GM12891 (cell line): ENCODE results near the gene CCDC182.

Experiments
- POLR2A ChIP-seq: IDR thresholded peaks from 2 replicates; pipeline ENCODE4 v1.6.1; 2011; ENCODE audit warnings: low read depth, low read length, control low read depth
- POLR2AphosphoS5 ChIP-seq: IDR thresholded peaks from 2 replicates; pipeline ENCODE4 v1.6.1; 2011; ENCODE audit warnings: low read depth, low read length, control low read depth
- TAF1 ChIP-seq: IDR thresholded peaks from 2 replicates; pipeline ENCODE4 v1.6.1; 2011; ENCODE audit warnings: low read depth, low read length, control low read depth

DNA sequence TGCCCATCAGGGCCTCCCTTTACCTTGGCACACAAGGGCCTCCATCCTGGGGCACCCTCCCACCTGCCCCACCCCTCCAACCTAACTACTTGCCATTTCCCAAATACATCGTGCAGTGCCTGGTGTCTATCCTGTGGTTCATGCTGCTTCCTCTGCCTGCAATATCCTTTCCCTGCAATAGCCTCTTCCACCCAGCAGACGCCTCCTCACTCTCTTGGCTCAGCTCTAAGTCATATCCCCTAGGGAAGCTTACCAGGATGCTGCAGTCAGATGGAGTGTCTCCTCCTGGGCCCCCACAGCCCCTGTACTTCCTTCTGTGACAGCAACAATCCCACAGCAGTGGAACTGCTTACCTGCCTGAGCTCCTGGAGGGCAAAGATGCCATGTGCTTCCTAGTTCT lies 36.7 kb downstream of the CCDC182 start:
- no peak for TF ChIP-seq POLR2A
- TF ChIP-seq POLR2AphosphoS5: no peak
- TF ChIP-seq TAF1: no peak
